SK-N-SH (cell line): ENCODE data around the gene VPS4B. TPM values are rescaled to one million over a fixed set of nuclear protein-coding genes. Genes with fewer than 3 reads are reported as not detected.

Experiments used
- CTCF ChIA-PET: fragments of 300-600, 350-600 bp; formaldehyde crosslinking; extraction: SDS; loops from one replicate; lab custom pipeline; 2021; lab: Yijun Ruan, JAX
- POLR2A ChIA-PET: fragments of 350-600 bp; sonication (Branson Sonifier 250); formaldehyde crosslinking; extraction: SDS; loops from one replicate; lab custom pipeline; 2020; ENCODE audit warnings: antibody characterized with exemption, inconsistent platforms; lab: Yijun Ruan, JAX
- DNase-seq: peaks from one replicate; pipeline ENCODE4 v3.0.0; 2012
- H2AFZ ChIP-seq: fragments of 200-600 bp; sonication (generic); 2 replicates; pipeline ENCODE4 v1.8.1; 2016; ENCODE audit warnings: antibody characterized with exemption, mild to moderate bottlenecking, low read depth
- H3F3A ChIP-seq: fragments of 200-600 bp; sonication (generic); replicated peaks from 2 replicates; pipeline ENCODE3; 2016; ENCODE audit warnings: antibody characterized with exemption, mild to moderate bottlenecking; ENCODE audit not compliant: insufficient read depth
- H3K27ac ChIP-seq, 2 experiments: fragments of 200-500 bp in 1 of 2; fragments of 200-600 bp in 1 of 2; sonication (Bioruptor generic) in 1 of 2; sonication (generic), shearing (Covaris generic) in 1 of 2; 2 replicates each; pipeline versions ENCODE4 v1.5.1 to v1.6.1; 2014 to 2016; ENCODE audit warnings: low read depth in 2 of 2, inconsistent platforms in 1 of 2, low read length in 1 of 2, mild to moderate bottlenecking in 1 of 2, mixed read lengths in 1 of 2
- H3K27me3 ChIP-seq: fragments of 200-600 bp; sonication (generic), shearing (Covaris generic); 2 replicates; pipeline ENCODE4 v1.6.1; 2016; ENCODE audit warnings: mixed run types; ENCODE audit not compliant: insufficient read depth
- H3K36me3 ChIP-seq, 2 experiments: fragments of 200-500 bp in 1 of 2; fragments of 200-600 bp in 1 of 2; sonication (Bioruptor generic) in 1 of 2; sonication (generic) in 1 of 2; replicated peaks in 1 of 2; 2 replicates each; pipeline versions ENCODE3 to v1.5.1; 2014 to 2016; ENCODE audit warnings: low read length in 1 of 2, mild to moderate bottlenecking in 1 of 2; ENCODE audit not compliant: insufficient read depth in 2 of 2, control insufficient read depth in 1 of 2
- H3K4me1 ChIP-seq, 2 experiments: fragments of 200-500 bp in 1 of 2; fragments of 200-600 bp in 1 of 2; sonication (Bioruptor generic) in 1 of 2; sonication (generic), shearing (Covaris generic) in 1 of 2; 2 replicates each; pipeline versions ENCODE4 v1.5.1 to v1.6.1; 2014 to 2016; ENCODE audit warnings: low read depth in 1 of 2, low read length in 1 of 2, mixed run types in 1 of 2; ENCODE audit not compliant: insufficient read depth in 2 of 2, control insufficient read depth in 1 of 2
- H3K4me2 ChIP-seq: fragments of 200-600 bp; sonication (generic), shearing (Covaris generic); 2 replicates; pipeline ENCODE4 v1.6.1; 2017; ENCODE audit warnings: mixed run types
- H3K4me3 ChIP-seq, 2 experiments: fragments of 200-500 bp in 1 of 2; fragments of 200-600 bp in 1 of 2; sonication (Bioruptor generic) in 1 of 2; sonication (generic), shearing (Covaris generic) in 1 of 2; 2 replicates each; pipeline versions ENCODE4 v1.5.1 to v1.8.1; 2014 to 2016; ENCODE audit warnings: low read depth in 2 of 2, inconsistent platforms in 1 of 2, low read length in 1 of 2, mild to moderate bottlenecking in 1 of 2, mixed read lengths in 1 of 2, moderate library complexity in 1 of 2
- H3K79me2 ChIP-seq: fragments of 200-600 bp; sonication (generic); 2 replicates; pipeline ENCODE4 v1.8.1; 2017; ENCODE audit warnings: mild to moderate bottlenecking; ENCODE audit not compliant: insufficient read depth
- H3K9ac ChIP-seq: fragments of 200-600 bp; sonication (generic); 2 replicates; pipeline ENCODE4 v1.6.1; 2017; ENCODE audit warnings: mixed run types
- H3K9me2 ChIP-seq: fragments of 200-600 bp; sonication (generic); 2 replicates; pipeline ENCODE4 v1.6.1; 2017; ENCODE audit warnings: mixed run types
- H3K9me3 ChIP-seq: fragments of 200-600 bp; sonication (generic); 2 replicates; pipeline ENCODE4 v1.6.1; 2017; ENCODE audit warnings: mixed run types, mild to moderate bottlenecking, moderate library complexity
- H4K20me1 ChIP-seq: fragments of 200-600 bp; sonication (generic); 2 replicates; pipeline ENCODE4 v1.6.1; 2017; ENCODE audit warnings: mild to moderate bottlenecking, mixed run types; ENCODE audit not compliant: insufficient read depth
- CHD2 ChIP-seq: fragments of 150-350 bp; IDR thresholded peaks from 2 replicates; pipeline ENCODE4 v1.6.1; 2018; ENCODE audit warnings: low read length; ENCODE audit not compliant: partially characterized antibody
- ELF1 ChIP-seq: IDR thresholded peaks from 2 replicates; pipeline ENCODE4 v1.4.0; 2012
- EZH2phosphoT487 ChIP-seq: fragments of 200-600 bp; sonication (generic); IDR thresholded peaks from 2 replicates; pipeline ENCODE4 v1.6.1; 2017; ENCODE audit warnings: low read depth, mixed run types, mild to moderate bottlenecking, antibody characterized with exemption, moderate library complexity, borderline replicate concordance
- GATA2 ChIP-seq: sonication (generic); formaldehyde crosslinking; IDR thresholded peaks from 2 replicates; pipeline ENCODE4 v1.5.0; 2020; ENCODE audit warnings: mild to moderate bottlenecking, missing genetic modification reagents
- JUND ChIP-seq: IDR thresholded peaks from 2 replicates; pipeline ENCODE4 v1.4.0; 2012
- MEF2A ChIP-seq: IDR thresholded peaks from 2 replicates; pipeline ENCODE4 v1.4.0; 2012; ENCODE audit warnings: low read depth, borderline replicate concordance
- MXI1 ChIP-seq: IDR thresholded peaks from 2 replicates; pipeline ENCODE4 v1.6.1; 2012; ENCODE audit warnings: mild to moderate bottlenecking, low read depth, low read length, improper control_type of control experiment
- NFIC ChIP-seq: IDR thresholded peaks from 2 replicates; pipeline ENCODE4 v1.4.0; 2012; ENCODE audit warnings: borderline replicate concordance
- POLR2AphosphoS5 ChIP-seq: IDR thresholded peaks from 2 replicates; pipeline ENCODE4 v1.6.1; 2012; ENCODE audit warnings: low read depth, low read length
- RAD21 ChIP-seq: IDR thresholded peaks from 2 replicates; pipeline ENCODE4 v1.6.1; 2012; ENCODE audit warnings: mild to moderate bottlenecking, low read length
- SIN3A ChIP-seq: IDR thresholded peaks from 2 replicates; pipeline ENCODE4 v1.6.1; 2012; ENCODE audit warnings: low read depth, mild to moderate bottlenecking, low read length, moderate library complexity, borderline replicate concordance
- SMC3 ChIP-seq: IDR thresholded peaks from 2 replicates; pipeline ENCODE4 v1.6.1; 2012; ENCODE audit warnings: low read depth, low read length, improper control_type of control experiment
- TAF1 ChIP-seq: IDR thresholded peaks from 2 replicates; pipeline ENCODE4 v1.6.1; 2012; ENCODE audit warnings: low read depth, mild to moderate bottlenecking, low read length, moderate library complexity, borderline replicate concordance
- TCF12 ChIP-seq: IDR thresholded peaks from 2 replicates; pipeline ENCODE4 v1.4.0; 2012
- TEAD4 ChIP-seq: IDR thresholded peaks from 2 replicates; pipeline ENCODE4 v1.4.0; 2012; ENCODE audit warnings: mild to moderate bottlenecking, borderline replicate concordance; ENCODE audit not compliant: insufficient read depth
- YY1 ChIP-seq: IDR thresholded peaks from 2 replicates; pipeline ENCODE4 v1.4.0; 2012; ENCODE audit warnings: low read depth, mild to moderate bottlenecking
- WGBS: methylation state at CpG from one replicate; pipeline ENCODE4 v1.1.6; 2017; ENCODE audit warnings: low lambda C conversion rate; 5-methylcytosine and 5-hydroxymethylcytosine counted together
- polyA plus RNA-seq, 3 experiments: library from polyadenylated mRNA; depleted of rRNA; stranded (reverse); fragments of >200 nt; gene quantifications; 2 replicates each; pipeline ENCODE4 v1.2.3, GENCODE V29; 2012
- TF ChIP-seq, protein P1 (sequence below): fragments of 150-350 bp; IDR thresholded peaks from 2 replicates; pipeline ENCODE4 v1.6.1; 2017; ENCODE audit warnings: antibody characterized with exemption, low read length, low read depth, borderline replicate concordance
- TF ChIP-seq, protein P2 (sequence below): fragments of 150-350 bp; IDR thresholded peaks from 2 replicates; pipeline ENCODE4 v1.6.1; 2016; ENCODE audit warnings: mild to moderate bottlenecking, low read depth, low read length
- TF ChIP-seq, protein P3 (sequence below): IDR thresholded peaks from 2 replicates; pipeline ENCODE4; 2012
- TF ChIP-seq, protein P4 (sequence below): fragments of 200-600 bp; sonication (generic); IDR thresholded peaks from 2 replicates; pipeline ENCODE4 v1.6.1; 2017; ENCODE audit warnings: antibody characterized with exemption, mild to moderate bottlenecking, moderate library complexity

Gene VPS4B
- polyA plus RNA-seq, 1 of the 3 experiments (the other 2 are of a cell fraction): 15.0 TPM

DNA sequence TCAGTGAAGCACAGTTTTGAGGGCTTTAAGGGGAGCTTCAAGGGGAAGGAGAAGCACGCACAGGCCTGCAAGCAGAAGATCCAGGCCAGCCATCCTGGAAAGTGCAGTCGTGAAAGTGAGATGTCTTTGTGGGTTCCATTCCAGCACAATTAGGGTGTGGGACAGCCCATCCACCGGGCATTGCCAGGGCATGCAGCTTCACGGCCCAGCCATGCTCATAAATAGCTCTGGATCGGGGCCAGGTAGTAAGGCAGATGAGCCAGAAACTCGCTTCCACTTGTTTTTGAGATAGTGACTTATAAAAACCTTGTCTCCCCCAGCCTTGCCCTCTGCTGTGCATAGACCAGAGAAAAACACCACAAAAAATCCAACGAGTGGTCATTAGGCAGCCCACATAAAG lies 76.2 kb downstream of the VPS4B start:
- POLR2A ChIA-PET: no interaction called here
- 82% methylated on average over 7 of the region's 7 CpGs for WGBS
- CTCF ChIA-PET: interaction anchor here (1.5 to 1.7 kb wide), 2 partner anchors 93 to 321 kb away, joined by 4 to 6 read pairs; no protein-coding TSS in a partner anchor
- no peak for DNase-seq
- Histone ChIP-seq H3K79me2 (no peaks in the 10 kb centered on the region; the same call in 1 of the 2 replicates), H3K9ac (no peak overlapping the region), H3F3A (peaks cover 9% of the 10 kb centered on the region), H3K27ac (no peak overlapping the region), H3K9me3 (no peaks in the 10 kb centered on the region), H3K36me3 (peaks cover 51 to 64% of the 10 kb centered on the region in 2 experiments), H3K9me2 (no peaks in the 10 kb centered on the region), H3K4me3 (no peak overlapping the region), H3K4me1 (peaks cover 0 to 7% of the 10 kb centered on the region in 2 experiments; a peak in 1 of 4 replicates), H2AFZ (no peak overlapping the region), H4K20me1 (no peaks in the 10 kb centered on the region), H3K27me3 (no peaks in the 10 kb centered on the region), H3K4me2 (no peak overlapping the region)
- no peak for TF ChIP-seq ELF1
- TF ChIP-seq, protein P1, sequence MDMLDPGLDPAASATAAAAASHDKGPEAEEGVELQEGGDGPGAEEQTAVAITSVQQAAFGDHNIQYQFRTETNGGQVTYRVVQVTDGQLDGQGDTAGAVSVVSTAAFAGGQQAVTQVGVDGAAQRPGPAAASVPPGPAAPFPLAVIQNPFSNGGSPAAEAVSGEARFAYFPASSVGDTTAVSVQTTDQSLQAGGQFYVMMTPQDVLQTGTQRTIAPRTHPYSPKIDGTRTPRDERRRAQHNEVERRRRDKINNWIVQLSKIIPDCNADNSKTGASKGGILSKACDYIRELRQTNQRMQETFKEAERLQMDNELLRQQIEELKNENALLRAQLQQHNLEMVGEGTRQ: no peak
- no peak for TF ChIP-seq NFIC

DNA sequence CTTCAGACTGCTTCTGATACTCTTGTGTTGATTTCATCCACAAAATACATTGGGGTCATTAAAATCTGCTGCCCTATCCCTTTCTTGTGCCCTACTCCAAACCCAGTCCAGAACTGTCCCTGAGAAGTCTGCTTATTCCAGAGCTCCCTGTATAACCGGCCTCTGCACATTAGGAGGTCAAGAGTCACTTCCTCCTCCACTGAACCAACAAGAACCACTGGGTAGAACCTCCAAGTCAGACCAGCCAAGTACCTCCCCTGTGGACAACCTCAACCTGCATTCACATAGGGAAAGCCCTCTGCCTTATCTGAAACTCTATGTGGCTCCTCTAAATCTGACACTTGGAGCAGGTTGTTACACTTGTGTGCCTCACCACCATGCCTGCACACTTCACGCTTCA lies 77.4 kb downstream of the VPS4B start:
- DNase-seq: no peak
- Histone ChIP-seq H3K4me3 (no peak overlapping the region), H3K9ac (no peak overlapping the region), H3K36me3 (peaks cover 50 to 63% of the 10 kb centered on the region in 2 experiments), H3K27me3 (no peaks in the 10 kb centered on the region), H3K4me2 (no peak overlapping the region), H3K27ac (no peak overlapping the region), H3K9me3 (no peaks in the 10 kb centered on the region), H3K9me2 (no peaks in the 10 kb centered on the region), H2AFZ (no peak overlapping the region), H3F3A (peaks cover 11% of the 10 kb centered on the region), H4K20me1 (no peaks in the 10 kb centered on the region), H3K79me2 (no peaks in the 10 kb centered on the region; the same call in 1 of the 2 replicates), H3K4me1 (peaks cover 0 to 7% of the 10 kb centered on the region in 2 experiments; a peak in 1 of 4 replicates)
- TF ChIP-seq JUND: no peak
- TF ChIP-seq EZH2phosphoT487: no peak
- TF ChIP-seq MEF2A: no peak
- TF ChIP-seq NFIC: no peak
- TF ChIP-seq TAF1: no peak
- TF ChIP-seq, protein P2, sequence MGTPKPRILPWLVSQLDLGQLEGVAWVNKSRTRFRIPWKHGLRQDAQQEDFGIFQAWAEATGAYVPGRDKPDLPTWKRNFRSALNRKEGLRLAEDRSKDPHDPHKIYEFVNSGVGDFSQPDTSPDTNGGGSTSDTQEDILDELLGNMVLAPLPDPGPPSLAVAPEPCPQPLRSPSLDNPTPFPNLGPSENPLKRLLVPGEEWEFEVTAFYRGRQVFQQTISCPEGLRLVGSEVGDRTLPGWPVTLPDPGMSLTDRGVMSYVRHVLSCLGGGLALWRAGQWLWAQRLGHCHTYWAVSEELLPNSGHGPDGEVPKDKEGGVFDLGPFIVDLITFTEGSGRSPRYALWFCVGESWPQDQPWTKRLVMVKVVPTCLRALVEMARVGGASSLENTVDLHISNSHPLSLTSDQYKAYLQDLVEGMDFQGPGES: no peak
- no peak for TF ChIP-seq CHD2
- no peak for TF ChIP-seq RAD21
- no peak for TF ChIP-seq POLR2AphosphoS5
- no peak for TF ChIP-seq ELF1
- TF ChIP-seq MXI1: no peak
- TF ChIP-seq SMC3: no peak
- TF ChIP-seq, protein P3, sequence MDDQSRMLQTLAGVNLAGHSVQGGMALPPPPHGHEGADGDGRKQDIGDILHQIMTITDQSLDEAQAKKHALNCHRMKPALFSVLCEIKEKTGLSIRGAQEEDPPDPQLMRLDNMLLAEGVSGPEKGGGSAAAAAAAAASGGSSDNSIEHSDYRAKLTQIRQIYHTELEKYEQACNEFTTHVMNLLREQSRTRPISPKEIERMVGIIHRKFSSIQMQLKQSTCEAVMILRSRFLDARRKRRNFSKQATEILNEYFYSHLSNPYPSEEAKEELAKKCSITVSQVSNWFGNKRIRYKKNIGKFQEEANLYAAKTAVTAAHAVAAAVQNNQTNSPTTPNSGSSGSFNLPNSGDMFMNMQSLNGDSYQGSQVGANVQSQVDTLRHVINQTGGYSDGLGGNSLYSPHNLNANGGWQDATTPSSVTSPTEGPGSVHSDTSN: no peak
- TF ChIP-seq SIN3A: no peak
- no peak for TF ChIP-seq YY1
- TF ChIP-seq, protein P4, sequence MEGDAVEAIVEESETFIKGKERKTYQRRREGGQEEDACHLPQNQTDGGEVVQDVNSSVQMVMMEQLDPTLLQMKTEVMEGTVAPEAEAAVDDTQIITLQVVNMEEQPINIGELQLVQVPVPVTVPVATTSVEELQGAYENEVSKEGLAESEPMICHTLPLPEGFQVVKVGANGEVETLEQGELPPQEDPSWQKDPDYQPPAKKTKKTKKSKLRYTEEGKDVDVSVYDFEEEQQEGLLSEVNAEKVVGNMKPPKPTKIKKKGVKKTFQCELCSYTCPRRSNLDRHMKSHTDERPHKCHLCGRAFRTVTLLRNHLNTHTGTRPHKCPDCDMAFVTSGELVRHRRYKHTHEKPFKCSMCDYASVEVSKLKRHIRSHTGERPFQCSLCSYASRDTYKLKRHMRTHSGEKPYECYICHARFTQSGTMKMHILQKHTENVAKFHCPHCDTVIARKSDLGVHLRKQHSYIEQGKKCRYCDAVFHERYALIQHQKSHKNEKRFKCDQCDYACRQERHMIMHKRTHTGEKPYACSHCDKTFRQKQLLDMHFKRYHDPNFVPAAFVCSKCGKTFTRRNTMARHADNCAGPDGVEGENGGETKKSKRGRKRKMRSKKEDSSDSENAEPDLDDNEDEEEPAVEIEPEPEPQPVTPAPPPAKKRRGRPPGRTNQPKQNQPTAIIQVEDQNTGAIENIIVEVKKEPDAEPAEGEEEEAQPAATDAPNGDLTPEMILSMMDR: no peak
- no peak for TF ChIP-seq GATA2 (CRISPR knock-in tag)
- no peak for TF ChIP-seq TCF12
- TF ChIP-seq TEAD4: no peak
- 96% methylated on average over 2 of the region's 2 CpGs for WGBS
- ChIA-PET POLR2A (no interaction called here), CTCF (interaction anchor here (1.0 to 1.7 kb wide), 4 partner anchors 13 to 320 kb away, joined by 3 to 6 read pairs (median 4); no protein-coding TSS in a partner anchor)
